ENCODE data around the gene PSME3.

DNA sequence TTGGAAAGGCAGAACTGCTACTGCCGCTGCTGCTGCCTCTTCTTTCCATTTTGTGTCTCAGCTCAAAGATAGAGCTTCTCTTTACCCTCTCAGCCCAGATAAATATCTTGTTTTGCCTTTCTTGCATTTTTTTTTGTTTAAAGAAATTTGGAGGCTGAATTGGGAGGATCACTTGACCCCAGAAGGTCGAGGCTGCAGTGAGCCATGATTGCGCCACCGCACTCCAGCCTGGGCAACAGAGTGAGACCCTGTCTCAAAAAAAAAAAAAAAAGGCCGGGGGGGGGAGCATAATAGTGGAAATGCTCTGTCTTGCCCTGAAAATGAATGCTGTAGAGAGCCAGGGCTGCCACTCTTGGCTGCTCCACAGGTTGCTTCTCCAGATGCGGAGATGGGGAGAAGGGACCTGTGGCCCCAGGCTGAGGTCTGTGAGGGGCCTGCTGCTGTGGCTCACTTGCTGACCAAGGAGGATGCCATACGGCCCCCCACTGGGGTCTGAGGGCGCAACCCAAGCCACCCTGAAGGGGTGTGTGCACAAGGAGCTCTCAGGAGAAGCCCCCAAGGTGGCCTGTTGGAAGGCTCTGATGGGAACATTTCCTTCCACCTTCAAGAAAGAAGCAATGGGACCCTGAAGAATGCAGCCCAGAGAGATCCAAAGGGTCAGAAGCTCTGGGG lies 45.9 kb downstream of the PSME3 start:
- TF ChIP-seq POLR2AphosphoS5 (IDR thresholded peaks at IDR 0.05; ENCODE audit: low read depth, low read length) (no peak), TAF1 (IDR thresholded peaks at IDR 0.05; ENCODE audit: borderline replicate concordance, insufficient read depth, low read length) (no peak)
